Neutrophil (primary cell): Measurements from ENCODE around the gene AMBRA1.
A peak's percentile ranks its signal among the peaks of the same experiment; 100 is the strongest.

ENCODE experiments used
- H3K27ac ChIP-seq: fragments of 200-600 bp; sonication (generic); 2 replicates; pipeline ENCODE4 v1.5.1; 2016; ENCODE audit warnings: mild to moderate bottlenecking, moderate library complexity
- H3K27me3 ChIP-seq: fragments of 200-600 bp; sonication (generic); 2 replicates; pipeline ENCODE4 v1.6.0; 2016; ENCODE audit warnings: mild to moderate bottlenecking
- H3K36me3 ChIP-seq: fragments of 200-600 bp; sonication (generic); 2 replicates; pipeline ENCODE4 v1.5.1; 2017
- H3K4me1 ChIP-seq, 2 experiments: fragments of 200-600 bp in 1 of 2; sonication (generic) in 1 of 2; 1 replicate in 1 of 2; 2 replicates in 1 of 2; pipeline versions ENCODE4 v1.5.1 to v1.6.1; 2013 to 2016; ENCODE audit warnings: low read depth in 1 of 2, low read length in 1 of 2, mild to moderate bottlenecking in 1 of 2, moderate library complexity in 1 of 2; ENCODE audit not compliant: control insufficient read depth in 1 of 2, insufficient read depth in 1 of 2
- H3K4me3 ChIP-seq, 2 experiments: fragments of 200-600 bp in 1 of 2; sonication (generic) in 1 of 2; 1 replicate in 1 of 2; 2 replicates in 1 of 2; pipeline ENCODE4 v1.5.1; 2013 to 2016; ENCODE audit warnings: low read depth in 1 of 2, low read length in 1 of 2, mild to moderate bottlenecking in 1 of 2, moderate library complexity in 1 of 2
- H3K9me3 ChIP-seq: fragments of 200-600 bp; sonication (generic); 2 replicates; pipeline ENCODE4 v1.5.1; 2016
- CTCF ChIP-seq: fragments of 200-600 bp; sonication (generic); IDR thresholded peaks from 2 replicates; pipeline ENCODE4 v1.5.1; 2016; ENCODE audit warnings: antibody characterized with exemption

The AMBRA1 gene

GRCh38 chr11:46527591-46528130, 66.2 kb downstream of the AMBRA1 start:
- H3K36me3 ChIP-seq = no peaks in the 10 kb centered on the region
- H3K4me1 ChIP-seq = peaks cover 24 to 36% of the 10 kb centered on the region in 2 experiments
- H3K27ac ChIP-seq = peak overlapping the region; percentile 7
- H3K4me3 ChIP-seq = no peak overlapping the region
- H3K9me3 ChIP-seq = no peaks in the 10 kb centered on the region
- no peaks in the 10 kb centered on the region for H3K27me3 ChIP-seq
- no peak for TF ChIP-seq CTCF

GRCh38 chr11:46526216-46527215, 67.3 kb downstream of the AMBRA1 start:
- TF ChIP-seq CTCF = no peak
- no peaks in the 10 kb centered on the region for H3K27me3 ChIP-seq
- H3K9me3 ChIP-seq = no peaks in the 10 kb centered on the region
- H3K36me3 ChIP-seq = no peaks in the 10 kb centered on the region
- peak overlapping the region; percentile 40 for H3K27ac ChIP-seq
- peaks cover 35 to 47% of the 10 kb centered on the region in 2 experiments for H3K4me1 ChIP-seq
- H3K4me3 ChIP-seq = no peak overlapping the region

GRCh38 chr11:46524201-46524770, 69.5 kb downstream of the AMBRA1 start:
- Histone ChIP-seq H3K4me3 (no peak overlapping the region), H3K27me3 (no peaks in the 10 kb centered on the region), H3K36me3 (no peaks in the 10 kb centered on the region), H3K9me3 (no peaks in the 10 kb centered on the region), H3K27ac (peak overlapping the region; percentile 6), H3K4me1 (peaks cover 56 to 67% of the 10 kb centered on the region in 2 experiments)
- TF ChIP-seq CTCF = no peak

- Histone ChIP-seq H3K4me3 (no peak overlapping the region), H3K27ac (no peak overlapping the region), H3K4me1 (peaks cover 56 to 67% of the 10 kb centered on the region in 2 experiments), H3K36me3 (no peaks in the 10 kb centered on the region), H3K27me3 (no peaks in the 10 kb centered on the region), H3K9me3 (no peaks in the 10 kb centered on the region)
- TF ChIP-seq CTCF = no peak
These were observed 70.5 kb downstream of the AMBRA1 start for GRCh38 chr11:46523290-46523689.

GRCh38 chr11:46522682-46523281, 71.0 kb downstream of the AMBRA1 start:
- no peak overlapping the region for H3K27ac ChIP-seq
- TF ChIP-seq CTCF = no peak
- no peaks in the 10 kb centered on the region for H3K36me3 ChIP-seq
- H3K27me3 ChIP-seq = no peaks in the 10 kb centered on the region
- H3K4me1 ChIP-seq = peaks cover 56 to 66% of the 10 kb centered on the region in 2 experiments
- no peaks in the 10 kb centered on the region for H3K9me3 ChIP-seq
- no peak overlapping the region for H3K4me3 ChIP-seq
